ENCODE results near the gene NATD1.

NATD1 gene

DNA sequence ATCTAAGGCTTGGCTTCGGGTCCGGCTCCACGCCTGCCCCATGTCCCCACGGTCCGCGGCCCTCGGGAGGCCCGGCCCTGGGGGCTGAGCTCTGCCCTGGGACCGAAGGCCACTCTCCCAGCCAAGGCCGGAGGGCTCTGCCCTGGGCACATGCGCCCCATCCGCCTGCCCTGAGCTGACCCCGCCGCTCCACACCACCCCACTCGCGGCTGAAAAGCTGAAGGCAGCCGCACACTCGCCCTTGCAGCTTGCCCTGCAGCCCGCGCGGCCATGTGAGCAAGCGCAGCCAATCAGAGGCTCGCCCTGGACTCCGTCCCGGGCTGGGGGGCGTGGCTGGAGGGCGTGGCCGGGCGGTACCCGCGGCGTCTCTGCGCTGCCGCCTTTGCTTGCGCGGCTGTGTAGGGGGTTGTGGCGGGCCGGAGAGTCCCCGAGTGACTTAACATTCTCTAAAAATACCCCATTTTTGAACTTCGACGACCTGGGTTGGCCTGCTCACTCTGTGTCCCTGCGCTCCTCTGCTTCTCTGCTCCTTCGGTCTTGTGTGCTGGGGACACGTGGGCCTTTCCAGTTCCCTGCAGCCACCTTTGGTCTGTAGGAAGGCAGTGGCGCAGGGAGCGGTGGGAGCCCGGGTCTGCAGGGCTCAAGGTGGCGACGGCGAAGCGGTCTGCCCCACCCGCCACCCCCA lies 22.5 kb upstream of the NATD1 start:
- DNase-seq (ENCODE audit: low read depth in 2 of 2), result peak in 1 of 2 experiments; percentile 54

- no peak for DNase-seq (ENCODE audit: low read depth in 2 of 2)
Measured at GRCh38 chr17:21275047-21275578, 21.9 kb upstream of the NATD1 start.

GRCh38 chr17:21272881-21273792 lies 19.9 kb upstream of the NATD1 start:
- no peak for DNase-seq (ENCODE audit: low read depth in 2 of 2)

DNA sequence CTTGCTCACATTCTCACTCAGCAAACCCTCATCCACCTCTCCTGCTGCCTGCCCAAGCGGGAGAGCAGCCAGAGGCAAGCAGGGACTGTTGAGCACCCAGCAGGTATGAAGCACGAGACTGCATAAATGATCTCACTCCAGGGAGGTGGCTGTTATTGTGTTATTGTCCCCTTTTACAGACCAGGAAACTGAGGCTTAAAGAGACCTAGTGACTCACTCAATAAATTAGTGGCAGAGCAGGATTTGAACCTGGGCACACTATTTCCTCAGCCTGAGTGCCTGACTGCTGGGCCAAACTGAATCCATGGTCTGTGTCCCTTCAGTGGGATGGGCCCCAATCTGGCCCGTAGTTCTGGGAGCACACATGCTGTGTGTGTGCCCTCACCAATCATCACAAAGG lies 19.0 kb upstream of the NATD1 start:
- DNase-seq (ENCODE audit: low read depth in 2 of 2), result no peak

GRCh38 chr17:21271454-21272183 lies 18.4 kb upstream of the NATD1 start:
- DNase-seq (ENCODE audit: low read depth in 2 of 2), result no peak

DNA sequence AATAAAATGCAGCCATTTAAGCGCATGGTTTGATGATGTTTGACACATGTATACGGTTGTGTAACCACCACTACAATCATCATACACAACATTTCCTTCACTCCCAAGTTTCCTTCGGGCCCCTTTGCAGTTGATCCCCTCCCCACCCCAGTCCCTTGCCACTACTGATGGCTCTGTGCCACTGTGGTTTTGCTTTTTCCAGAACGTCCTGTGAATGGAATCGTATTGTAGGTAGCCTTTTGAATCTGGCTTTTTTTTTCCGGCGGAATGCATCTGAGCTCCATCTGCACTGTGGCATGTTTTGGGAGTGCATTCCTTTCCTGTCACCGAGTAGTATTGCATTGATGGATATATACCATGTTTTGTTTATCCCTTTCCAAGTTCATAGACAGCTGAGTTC lies 16.2 kb upstream of the NATD1 start:
- DNase-seq (ENCODE audit: low read depth in 2 of 2), result no peak

GRCh38 chr17:21268596-21269188 lies 15.5 kb upstream of the NATD1 start:
- no peak for DNase-seq (ENCODE audit: low read depth in 2 of 2)

GRCh38 chr17:21263376-21263775 lies 10.2 kb upstream of the NATD1 start:
- peak in 1 of 2 experiments; percentile 35 for DNase-seq (ENCODE audit: low read depth in 2 of 2)

DNA sequence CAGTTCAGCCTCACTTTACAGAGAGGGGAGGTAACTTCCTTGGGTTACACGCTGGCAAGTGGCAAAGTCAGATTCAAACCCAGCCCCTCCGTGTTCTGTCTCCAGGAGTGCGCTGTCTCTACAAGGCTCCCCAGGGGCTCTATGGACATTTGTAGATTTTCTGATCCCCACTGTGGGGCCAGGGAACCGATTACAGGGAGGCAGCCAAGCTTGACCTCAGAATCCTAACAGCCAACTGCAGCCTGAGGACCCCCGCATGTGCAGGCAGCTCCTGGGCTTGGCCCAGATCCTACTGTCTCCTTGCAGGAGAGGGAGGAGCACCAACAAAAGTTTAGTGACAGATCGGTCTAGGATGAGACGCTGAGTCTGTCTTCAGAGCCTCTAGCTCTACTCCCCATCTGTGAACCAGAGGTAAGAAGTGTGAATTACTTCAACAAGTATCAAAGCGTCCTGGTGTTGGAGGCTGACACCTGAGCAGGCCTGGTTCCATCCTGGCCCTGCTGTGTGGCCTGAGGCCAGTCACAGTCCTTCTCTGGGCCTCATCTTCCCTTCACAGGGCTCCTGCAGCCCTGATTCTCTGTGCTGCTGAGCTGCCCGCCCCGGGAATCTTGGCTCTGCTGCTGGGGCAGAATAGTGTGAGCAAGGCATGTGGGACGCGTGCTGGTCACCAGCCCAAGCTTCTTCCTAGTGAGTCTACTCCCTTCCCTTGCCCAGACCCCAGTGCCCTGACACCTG lies 9.2 kb upstream of the NATD1 start:
- DNase-seq (ENCODE audit: low read depth in 2 of 2), result no peak

DNA sequence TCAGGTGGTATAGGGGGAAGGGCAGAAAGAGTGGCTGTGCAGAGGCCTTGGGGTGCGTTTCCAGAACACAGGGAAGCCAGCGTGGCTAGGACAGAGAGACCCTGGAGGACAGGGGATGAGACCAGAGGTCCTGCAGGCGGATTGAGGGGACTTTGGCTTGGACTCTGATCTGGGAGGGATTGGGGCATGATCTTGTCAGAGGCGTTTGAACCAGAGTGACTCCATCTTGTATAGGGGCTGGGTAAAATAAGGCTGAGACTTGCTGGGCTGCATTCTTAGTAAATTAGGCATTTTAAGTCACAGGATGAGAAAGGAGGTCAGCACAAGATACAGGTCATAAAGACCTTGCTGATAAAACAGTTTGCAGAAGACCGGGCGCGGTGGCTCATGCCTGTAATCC lies 5.4 kb upstream of the NATD1 start:
- DNase-seq (ENCODE audit: low read depth in 2 of 2), result no peak

DNA sequence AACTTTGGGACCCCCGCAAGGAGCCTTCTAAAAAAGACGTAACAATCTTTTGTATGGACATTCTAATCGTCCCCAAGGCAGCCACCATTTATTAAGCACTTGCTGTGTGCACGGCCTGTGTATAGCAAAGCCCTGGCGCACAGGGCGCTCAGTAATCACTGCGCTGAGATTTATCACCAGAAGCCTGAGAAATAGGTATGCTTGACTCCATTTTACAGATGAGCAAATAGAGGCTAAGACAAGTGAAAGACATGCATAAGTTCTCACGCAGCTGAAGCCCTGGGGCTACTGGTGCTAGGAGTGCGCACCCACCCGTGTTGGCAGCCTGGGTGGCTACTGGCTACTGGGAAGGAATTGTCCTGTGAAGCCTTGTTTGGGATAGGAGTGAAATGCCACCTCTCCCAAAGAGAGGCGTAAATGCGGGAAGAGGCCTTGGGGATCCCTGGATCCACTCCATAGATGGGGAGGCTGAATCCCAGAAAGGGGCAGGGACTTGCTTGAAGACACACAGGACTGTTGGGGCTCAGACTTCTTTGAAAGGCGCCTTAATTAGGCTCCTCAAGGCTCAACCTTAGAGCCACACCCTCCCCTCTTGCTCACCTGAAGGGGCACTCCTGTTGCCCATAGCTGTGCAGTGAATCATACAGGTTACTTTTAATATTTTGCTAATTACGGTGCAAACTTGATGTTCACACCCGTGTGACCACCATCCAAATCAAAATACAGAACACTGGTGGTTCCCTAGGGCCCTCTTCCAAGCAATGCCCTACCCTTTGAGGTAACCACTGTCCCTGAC lies 634 bp upstream of the NATD1 start:
- no peak for DNase-seq (ENCODE audit: low read depth in 2 of 2)

- no peak for DNase-seq (ENCODE audit: low read depth in 2 of 2)
Measured at GRCh38 chr17:21252289-21252795, 868 bp downstream of the NATD1 start.

DNA sequence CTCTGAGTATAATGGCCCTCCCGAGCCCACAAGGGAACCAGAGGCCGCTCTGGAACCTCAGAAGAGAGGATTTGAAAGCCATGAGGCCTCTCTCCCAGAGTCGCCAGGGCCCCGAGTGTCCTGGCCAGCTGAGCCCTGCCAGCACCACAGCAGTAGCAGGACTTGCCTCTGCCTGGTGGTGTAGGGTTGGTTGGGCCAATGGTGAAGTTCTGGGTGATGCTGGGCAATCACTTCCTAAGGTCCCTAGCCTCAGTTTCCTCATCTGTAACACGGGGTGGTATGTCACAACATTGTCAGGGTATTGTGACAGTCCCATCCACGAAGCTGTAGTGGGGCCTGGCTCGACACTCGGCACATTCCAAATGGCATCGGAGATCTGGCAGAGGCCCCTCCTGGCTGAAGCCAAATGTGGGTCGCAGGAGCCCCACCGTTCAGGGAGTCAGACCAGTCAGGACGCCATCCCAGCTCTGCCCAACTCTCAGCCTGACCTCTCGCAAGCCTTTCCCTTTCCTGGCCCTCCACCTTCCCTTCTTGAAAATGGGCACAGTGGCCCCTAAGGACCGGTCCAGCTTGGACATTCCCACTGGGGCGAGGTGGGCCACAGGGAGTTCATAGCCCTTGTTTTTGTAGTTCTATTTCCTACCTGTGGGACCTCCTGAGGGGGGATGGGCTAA lies 1.7 kb downstream of the NATD1 start:
- no peak for DNase-seq (ENCODE audit: low read depth in 2 of 2)

- DNase-seq (ENCODE audit: low read depth in 2 of 2), result no peak
Measured at GRCh38 chr17:21250854-21251253, 2.4 kb downstream of the NATD1 start.

DNA sequence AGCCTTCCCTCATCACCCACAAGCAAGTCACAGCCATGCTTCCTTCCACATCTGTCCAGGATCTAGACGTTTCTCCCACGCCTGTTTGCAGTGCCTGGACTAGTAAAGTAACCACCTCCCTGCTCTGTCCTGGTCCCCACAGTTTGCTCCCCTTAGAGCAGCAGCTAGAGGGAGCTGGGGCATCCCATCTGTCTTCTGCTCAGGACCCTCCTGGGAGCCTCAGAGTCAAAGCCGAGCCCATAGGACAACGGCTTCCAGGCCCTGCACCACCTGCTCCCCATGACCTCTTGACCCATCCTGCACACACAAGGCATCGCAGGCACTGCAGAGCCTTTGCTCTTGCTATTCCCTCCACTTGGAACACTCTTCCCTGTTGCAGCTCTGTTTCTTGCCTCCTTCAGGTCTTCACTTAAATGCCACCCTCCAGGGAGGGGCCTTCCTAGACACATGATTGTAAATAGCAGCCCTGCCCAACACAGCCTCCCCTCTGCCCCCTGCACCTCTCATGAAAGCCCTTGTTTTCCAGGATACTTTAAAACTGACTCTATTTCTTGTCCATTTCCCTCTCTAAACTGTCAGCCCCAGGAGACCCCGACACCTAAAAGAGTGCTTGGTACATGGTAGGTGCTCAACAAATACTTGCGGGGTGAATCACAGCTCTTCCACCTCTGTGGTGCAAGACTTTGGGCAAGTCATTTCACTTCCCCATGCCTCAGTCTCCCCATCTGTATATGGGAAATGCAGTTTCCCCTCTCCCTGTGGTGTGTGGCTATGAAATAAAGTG lies 3.1 kb downstream of the NATD1 start:
- DNase-seq (ENCODE audit: low read depth in 2 of 2), result no peak

GRCh38 chr17:21249086-21249795 lies 4.0 kb downstream of the NATD1 start:
- no peak for DNase-seq (ENCODE audit: low read depth in 2 of 2)

GRCh38 chr17:21248500-21248899 lies 4.7 kb downstream of the NATD1 start:
- no peak for DNase-seq (ENCODE audit: low read depth in 2 of 2)
